ENCODE results near the gene CNIH1.
"Not testable (repeated sequence)": the region's sequence is repeated elsewhere in the genome, so short reads cannot be mapped to it uniquely, and the experiment has no call there.

CNIH1 gene

DNA sequence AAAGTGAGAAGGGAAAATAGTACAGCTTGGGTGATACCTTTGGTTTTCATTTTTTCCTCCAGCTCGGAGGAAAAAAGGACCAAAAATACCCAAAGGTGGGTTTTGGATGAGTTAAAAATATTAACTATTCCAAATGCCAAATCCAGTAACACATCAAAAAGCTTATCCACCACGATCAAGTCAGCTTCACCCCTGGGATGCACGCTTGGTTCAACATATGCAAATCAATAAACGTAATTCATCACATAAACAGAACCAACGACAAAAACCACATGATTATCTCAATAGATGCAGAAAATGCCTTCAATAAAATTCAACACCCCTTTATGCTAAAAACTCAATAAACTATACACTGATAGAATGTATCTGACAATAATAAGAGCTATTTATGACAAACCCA lies 62.3 kb downstream of the CNIH1 start:
- not testable (repeated sequence) for DNase-seq

DNA sequence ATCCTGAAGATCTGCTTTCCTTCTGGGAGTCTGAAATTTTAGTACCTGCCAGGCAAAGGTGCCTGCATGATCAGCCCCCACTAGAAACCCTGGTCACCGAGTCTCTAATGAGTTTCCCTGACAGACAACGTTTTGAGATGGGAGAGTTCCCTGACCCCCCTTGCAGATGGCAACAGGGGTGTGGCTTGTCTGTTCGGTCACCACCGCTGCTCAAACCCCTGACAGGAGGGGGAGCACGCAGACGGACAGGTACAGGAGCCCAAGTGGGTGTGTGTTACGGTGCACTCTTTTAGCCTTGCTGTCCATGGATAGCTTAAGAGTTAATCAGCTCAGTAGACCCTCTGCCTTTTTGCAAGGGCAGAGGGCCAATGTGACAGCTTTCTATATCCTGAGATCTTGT lies 63.7 kb downstream of the CNIH1 start:
- no peak for DNase-seq

DNA sequence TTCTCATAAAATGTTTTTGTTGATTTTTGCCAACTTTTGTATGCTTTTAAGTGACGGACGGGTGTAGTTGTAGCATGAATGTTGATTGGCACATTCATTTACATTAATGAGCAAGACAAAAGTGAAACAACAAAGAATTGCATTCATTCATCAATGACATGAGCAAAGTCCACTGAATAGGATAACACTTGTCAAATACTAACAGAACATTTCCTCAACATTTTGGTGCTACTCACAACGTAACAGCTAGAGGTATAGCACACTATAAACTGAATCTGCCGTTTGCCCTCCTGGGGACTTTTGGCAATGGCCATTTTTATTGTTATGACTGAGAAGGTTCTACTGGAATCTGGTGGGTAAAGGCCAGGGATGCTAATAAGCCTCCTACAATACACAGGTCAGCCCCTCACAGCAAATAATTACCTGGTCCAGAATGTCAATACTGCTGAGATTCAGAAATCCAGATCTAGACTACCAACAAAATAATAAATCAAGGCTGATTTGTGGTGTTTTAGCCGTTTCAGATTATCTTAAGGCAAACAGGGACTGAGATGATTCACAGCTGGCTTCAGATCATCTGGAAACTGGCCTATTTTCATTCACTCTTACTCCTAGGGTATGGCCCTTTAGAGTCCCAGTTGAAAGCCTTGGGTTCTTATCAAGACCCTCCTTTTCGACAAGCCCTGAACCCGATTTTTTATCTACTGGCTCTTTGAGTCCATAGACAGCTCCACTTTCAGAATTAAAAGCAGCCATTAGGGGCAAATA lies 66.9 kb downstream of the CNIH1 start:
- DNase-seq: no peak
